Measurements from ENCODE around the gene INSYN2B.
"Not testable (repeated sequence)": the region's sequence is repeated elsewhere in the genome, so short reads cannot be mapped to it uniquely, and the experiment has no call there.

The INSYN2B gene

DNA sequence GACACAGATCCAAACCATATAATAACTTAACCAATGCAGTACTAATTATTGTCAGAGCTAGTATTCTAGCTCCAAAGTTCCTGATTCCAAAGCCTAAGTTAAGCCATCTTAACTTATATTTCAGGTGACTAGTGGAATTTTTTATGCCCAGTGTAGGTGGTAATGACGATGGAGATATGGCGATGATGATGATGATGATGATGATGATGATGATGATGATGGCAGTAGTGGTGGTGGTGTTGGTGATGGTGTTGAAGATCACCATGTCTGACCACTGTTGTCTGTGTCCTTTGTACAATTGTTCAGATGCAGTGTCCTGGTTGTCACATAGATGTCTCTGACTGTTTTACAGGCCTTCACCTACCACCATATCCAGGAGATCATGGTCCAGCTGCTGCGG is 139.9 kb downstream of the INSYN2B start:
- no peak for DNase-seq

GRCh38 chr5:169838688-169839087 is 141.6 kb downstream of the INSYN2B start:
- no peak for DNase-seq

DNA sequence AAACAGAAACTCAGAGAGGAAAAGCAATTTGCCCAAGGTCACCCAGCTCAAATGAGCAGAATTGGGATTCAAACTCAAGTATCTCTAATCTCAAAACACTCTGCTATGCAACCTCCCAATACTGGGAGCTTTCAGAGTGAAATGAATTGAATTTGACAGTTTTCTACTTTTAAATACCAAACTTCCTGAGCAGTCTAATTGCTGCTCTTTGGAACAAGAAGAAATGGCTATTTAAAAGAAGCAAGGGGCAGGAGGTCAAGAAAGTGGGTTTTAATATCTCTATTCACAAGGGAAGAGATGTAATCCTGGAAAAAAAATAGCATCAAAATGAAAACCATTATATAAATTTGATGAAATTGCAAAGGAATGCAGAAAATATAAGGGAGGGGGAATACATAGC is 142.6 kb downstream of the INSYN2B start:
- no peak for DNase-seq

GRCh38 chr5:169836835-169837536 is 143.3 kb downstream of the INSYN2B start:
- DNase-seq, result no peak

GRCh38 chr5:169834540-169834939 is 145.8 kb downstream of the INSYN2B start:
- not testable (repeated sequence) for DNase-seq

DNA sequence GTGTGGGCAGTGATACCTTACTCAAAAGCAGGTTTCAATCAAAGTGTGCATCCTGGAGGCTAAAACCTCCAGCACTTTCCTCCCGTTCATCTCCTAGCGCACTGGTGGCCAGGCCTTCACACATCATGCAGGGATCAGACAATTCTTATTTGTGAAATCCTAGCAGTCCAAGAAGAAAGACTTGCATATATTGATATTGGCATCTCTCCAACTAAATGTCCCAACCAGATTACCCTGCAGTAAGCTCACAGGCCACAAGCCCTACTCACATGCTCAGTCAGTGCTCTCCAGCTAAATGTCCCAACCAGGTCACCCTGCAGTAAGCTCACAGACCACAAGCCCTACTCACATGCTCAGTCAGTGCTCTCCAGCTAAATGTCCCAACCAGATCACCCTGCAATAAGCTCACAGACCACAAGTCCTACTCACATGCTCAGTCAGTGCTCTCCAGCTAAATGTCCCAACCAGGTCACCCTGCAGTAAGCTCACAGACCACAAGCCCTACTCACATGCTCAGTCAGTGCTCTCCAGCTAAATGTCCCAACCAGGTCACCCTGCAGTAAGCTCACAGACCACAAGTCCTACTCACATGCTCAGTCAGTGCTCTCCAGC is 146.5 kb downstream of the INSYN2B start:
- DNase-seq, result not testable (repeated sequence)

- no peak for DNase-seq
Observed at GRCh38 chr5:169832845-169833244, 147.4 kb downstream of the INSYN2B start.

GRCh38 chr5:169832304-169832703 is 148.0 kb downstream of the INSYN2B start:
- DNase-seq, result no peak

DNA sequence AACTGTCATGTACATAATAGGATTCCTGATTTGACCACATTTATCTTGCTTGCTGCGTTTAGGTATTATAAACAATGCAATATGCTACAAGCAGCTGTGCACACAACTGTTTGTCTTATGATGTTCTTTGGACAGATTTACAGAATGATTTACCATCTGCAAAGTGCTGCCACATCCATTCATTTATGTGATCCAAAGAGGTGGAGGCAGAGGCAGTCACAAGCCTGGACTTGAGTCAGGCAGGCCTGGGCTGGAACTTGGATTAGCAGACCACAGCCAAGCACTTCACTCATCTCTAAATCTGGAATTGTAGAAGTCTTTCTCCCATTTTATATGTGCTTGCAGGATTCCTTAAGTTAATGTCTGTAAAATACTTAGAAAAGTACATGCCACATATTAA is 149.0 kb downstream of the INSYN2B start:
- peak; percentile 76 for DNase-seq

DNA sequence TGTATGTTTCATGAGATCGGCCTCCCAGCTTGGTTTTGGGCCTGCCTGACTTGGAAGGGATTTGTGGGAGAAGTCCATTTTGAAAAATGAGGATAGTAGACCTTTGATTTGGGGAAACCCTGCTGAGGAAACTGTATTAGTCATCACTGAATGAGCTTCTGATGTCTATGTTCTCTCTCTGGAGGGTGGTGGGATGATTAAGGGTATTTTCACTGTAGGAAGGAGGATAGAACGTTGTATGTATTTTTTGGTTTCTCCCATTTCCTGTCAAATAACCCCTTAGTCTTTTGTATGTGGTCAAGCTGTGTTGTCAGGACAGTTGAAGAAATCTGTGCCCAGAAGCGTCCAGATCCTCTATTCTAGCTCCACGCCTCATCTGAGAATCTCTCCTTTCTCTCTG is 151.9 kb downstream of the INSYN2B start:
- no peak for DNase-seq

DNA sequence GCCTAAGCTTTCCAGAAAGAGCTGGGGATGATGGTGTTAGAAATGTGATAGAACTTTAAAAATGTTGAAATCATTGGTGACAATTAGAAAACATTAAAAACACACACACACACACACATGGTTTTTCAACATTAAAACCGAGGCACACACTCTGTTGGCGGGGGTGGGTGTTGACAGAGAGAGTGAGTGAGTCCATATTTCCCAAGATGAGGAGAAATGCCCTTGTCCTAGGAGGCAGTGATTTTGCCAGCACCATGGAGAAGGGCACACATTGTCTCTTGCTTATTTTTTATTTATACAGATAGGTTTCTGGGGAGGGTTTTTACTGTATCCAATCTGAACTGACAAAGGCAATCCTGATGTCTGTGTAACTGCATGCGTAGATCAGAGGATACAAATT is 152.5 kb downstream of the INSYN2B start:
- no peak for DNase-seq

DNA sequence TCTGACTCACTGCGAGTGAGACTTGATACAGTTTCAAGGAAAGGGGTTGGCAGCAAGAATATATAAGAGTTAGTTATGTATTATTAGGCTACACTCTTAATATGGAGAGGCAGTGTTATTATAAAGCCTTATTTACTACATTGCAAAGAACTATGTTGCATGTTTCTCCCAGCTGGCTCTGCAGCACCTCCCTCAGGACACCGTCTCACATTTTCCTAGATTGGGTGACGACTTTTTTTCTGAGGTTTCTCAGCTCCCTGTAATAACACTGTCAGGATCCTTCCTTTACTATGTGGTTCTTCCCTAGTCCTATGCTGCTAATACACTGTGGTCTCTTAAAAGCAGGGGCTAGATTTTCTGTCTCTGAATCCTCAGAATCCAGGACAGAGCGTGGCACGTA is 153.7 kb downstream of the INSYN2B start:
- no peak for DNase-seq

- DNase-seq, result no peak
Observed at GRCh38 chr5:169817031-169817430, 163.3 kb downstream of the INSYN2B start.

DNA sequence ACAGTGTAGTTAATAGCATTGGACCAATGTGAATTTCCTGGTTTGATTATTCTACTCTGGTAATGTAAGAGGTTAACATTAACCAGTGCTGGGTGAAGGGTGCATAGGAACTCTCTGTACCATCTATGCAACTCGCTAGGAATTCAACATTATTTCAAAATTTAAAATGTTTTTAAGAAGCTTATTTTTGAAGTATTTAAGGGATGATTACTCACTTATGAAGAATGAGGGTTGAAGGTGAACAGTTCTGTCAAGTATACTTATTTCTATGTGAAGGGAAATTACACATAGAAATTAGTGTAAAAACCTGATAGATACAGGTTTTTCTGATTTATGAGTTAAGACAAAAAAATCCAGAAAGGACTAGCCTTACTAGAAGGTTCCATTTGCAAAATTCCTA is 165.8 kb downstream of the INSYN2B start:
- no peak for DNase-seq
